ENCODE data around the gene SRM.
"Not testable (repeated sequence)": the region's sequence is repeated elsewhere in the genome, so short reads cannot be mapped to it uniquely, and the experiment has no call there.

DNA sequence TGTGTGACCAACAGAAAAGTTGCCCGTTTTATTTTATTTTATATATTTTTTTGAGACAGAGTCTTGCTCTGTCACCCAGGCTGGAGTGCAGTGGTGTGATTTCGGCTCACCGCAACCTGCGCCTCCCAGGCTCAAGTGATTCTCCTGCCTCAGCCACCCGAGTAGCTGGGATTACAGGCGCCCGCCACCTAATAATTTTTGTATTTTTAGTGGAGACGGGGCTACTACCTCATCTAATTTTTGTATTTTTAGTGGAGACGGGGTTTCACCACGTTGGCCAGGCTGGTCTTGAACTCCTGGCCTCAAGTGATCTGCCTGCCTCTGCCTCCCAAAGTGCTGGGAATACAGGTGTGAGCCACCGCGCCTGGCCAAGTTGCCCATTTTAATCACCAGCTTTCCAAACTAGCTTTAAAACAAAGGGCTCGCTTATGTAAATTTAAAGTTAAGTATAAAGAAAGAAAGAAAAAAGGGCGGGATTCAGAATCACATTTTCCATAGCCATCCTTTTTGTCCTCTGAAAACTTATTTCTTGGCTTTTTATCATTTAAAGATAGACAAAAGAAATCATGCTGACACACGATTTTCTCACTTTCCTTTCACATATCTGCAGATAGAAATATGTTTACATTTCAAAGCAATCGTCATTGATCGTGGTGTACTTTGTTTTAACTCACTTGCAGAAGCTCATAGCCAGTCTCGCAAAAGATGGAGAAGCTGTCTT lies 22.6 kb downstream of the SRM start:
- TF ChIP-seq CTCF (IDR thresholded peaks at IDR 0.05; ENCODE audit: poor library complexity, severe bottlenecking); POLR2AphosphoS5 (IDR thresholded peaks at IDR 0.05); TAF1 (IDR thresholded peaks at IDR 0.05; ENCODE audit: low read depth); EZH2 (IDR thresholded peaks at IDR 0.05; ENCODE audit: borderline replicate concordance, insufficient read depth, low read length, poor library complexity, severe bottlenecking); EP300 (conservative IDR thresholded peaks at IDR 0.05; ENCODE audit: poor library complexity, severe bottlenecking): not testable (repeated sequence)
- TF ChIP-seq, protein P1, sequence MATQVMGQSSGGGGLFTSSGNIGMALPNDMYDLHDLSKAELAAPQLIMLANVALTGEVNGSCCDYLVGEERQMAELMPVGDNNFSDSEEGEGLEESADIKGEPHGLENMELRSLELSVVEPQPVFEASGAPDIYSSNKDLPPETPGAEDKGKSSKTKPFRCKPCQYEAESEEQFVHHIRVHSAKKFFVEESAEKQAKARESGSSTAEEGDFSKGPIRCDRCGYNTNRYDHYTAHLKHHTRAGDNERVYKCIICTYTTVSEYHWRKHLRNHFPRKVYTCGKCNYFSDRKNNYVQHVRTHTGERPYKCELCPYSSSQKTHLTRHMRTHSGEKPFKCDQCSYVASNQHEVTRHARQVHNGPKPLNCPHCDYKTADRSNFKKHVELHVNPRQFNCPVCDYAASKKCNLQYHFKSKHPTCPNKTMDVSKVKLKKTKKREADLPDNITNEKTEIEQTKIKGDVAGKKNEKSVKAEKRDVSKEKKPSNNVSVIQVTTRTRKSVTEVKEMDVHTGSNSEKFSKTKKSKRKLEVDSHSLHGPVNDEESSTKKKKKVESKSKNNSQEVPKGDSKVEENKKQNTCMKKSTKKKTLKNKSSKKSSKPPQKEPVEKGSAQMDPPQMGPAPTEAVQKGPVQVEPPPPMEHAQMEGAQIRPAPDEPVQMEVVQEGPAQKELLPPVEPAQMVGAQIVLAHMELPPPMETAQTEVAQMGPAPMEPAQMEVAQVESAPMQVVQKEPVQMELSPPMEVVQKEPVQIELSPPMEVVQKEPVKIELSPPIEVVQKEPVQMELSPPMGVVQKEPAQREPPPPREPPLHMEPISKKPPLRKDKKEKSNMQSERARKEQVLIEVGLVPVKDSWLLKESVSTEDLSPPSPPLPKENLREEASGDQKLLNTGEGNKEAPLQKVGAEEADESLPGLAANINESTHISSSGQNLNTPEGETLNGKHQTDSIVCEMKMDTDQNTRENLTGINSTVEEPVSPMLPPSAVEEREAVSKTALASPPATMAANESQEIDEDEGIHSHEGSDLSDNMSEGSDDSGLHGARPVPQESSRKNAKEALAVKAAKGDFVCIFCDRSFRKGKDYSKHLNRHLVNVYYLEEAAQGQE (IDR thresholded peaks at IDR 0.05; ENCODE audit: borderline replicate concordance) = not testable (repeated sequence)

Measured in neural cell (in vitro differentiated cells).